ENCODE results near the gene QDPR.

GRCh38 chr4:17492058-17492741 lies 19.7 kb downstream of the QDPR start:
- no peak for TF ChIP-seq JUND (IDR thresholded peaks at IDR 0.05; ENCODE audit: low read depth, low read length)
- TF ChIP-seq ATF2 (IDR thresholded peaks at IDR 0.05; ENCODE audit: low read length), result no peak
- TF ChIP-seq CREB1 (IDR thresholded peaks at IDR 0.05; ENCODE audit: low read depth), result no peak
- TF ChIP-seq E2F8 (IDR thresholded peaks at IDR 0.05; ENCODE audit: low read depth, partially characterized antibody), result no peak
- TF ChIP-seq CTCF (IDR thresholded peaks at IDR 0.05 in 2 of 3, conservative IDR thresholded peaks at IDR 0.05 in 1 of 3; ENCODE audit: control insufficient read depth in 2 of 3, extremely low read depth in 1 of 3, insufficient read depth in 1 of 3, low read depth in 3 of 3, low read length in 3 of 3), result no peak
- no peak for TF ChIP-seq SUPT20H (IDR thresholded peaks at IDR 0.05; ENCODE audit: borderline replicate concordance, control insufficient read depth, low read depth, low read length)
- TF ChIP-seq ZBTB40 (IDR thresholded peaks at IDR 0.05; ENCODE audit: borderline replicate concordance), result no peak
- TF ChIP-seq TAF1 (IDR thresholded peaks at IDR 0.05; ENCODE audit: borderline replicate concordance, low read depth, low read length), result no peak
- TF ChIP-seq SMAD1 (IDR thresholded peaks at IDR 0.05; ENCODE audit: low read depth, partially characterized antibody), result no peak
- TF ChIP-seq EZH2 (IDR thresholded peaks at IDR 0.05; ENCODE audit: borderline replicate concordance, control insufficient read depth, low read depth, low read length), result no peak
- no peak for TF ChIP-seq CHD2 (IDR thresholded peaks at IDR 0.05; ENCODE audit: borderline replicate concordance, low read depth, low read length)
- no peak for TF ChIP-seq SMC3 (IDR thresholded peaks at IDR 0.05; ENCODE audit: borderline replicate concordance, low read length)
- TF ChIP-seq BHLHE40 (IDR thresholded peaks at IDR 0.05; ENCODE audit: borderline replicate concordance in 1 of 2, low read depth in 2 of 2, low read length in 1 of 2), result no peak
